IMR-90 (cell line): Measurements from ENCODE around the gene RNF225. TPM values are rescaled to one million over a fixed set of nuclear protein-coding genes. Genes with fewer than 3 reads are reported as not detected.

ENCODE experiments used
- ATAC-seq: fragments of 200-7000 bp; cut with Tn5 transposase; 2 replicates; pipeline ENCODE4 v1.9.1; 2020; ENCODE audit warnings: low read depth, mild to moderate bottlenecking, moderate library complexity
- BruUV-seq: library from RNA; stranded (reverse); fragments of 400-500 nt; replicated peaks from 2 replicates; lab custom pipeline; 2021; lab: Mats Ljungman, UMichigan
- CTCF ChIA-PET: fragments of 300-600 bp; formaldehyde crosslinking; extraction: SDS; loops from one replicate; lab custom pipeline; 2021; ENCODE audit warnings: antibody characterized with exemption; lab: Yijun Ruan, JAX
- POLR2A ChIA-PET: fragments of 300-600 bp; sonication (Branson Sonifier 250); formaldehyde crosslinking; loops from one replicate; lab custom pipeline; 2022; ENCODE audit warnings: antibody characterized with exemption; ENCODE audit not compliant: unreplicated experiment; lab: Charles Lee
- DNase-seq: peaks from one replicate; pipeline ENCODE4 v3.0.0; 2013
- H2AFZ ChIP-seq: replicated peaks from 2 replicates; pipeline ENCODE3; 2013; ENCODE audit warnings: low read length, mild to moderate bottlenecking; ENCODE audit not compliant: poor library complexity
- H2AK5ac ChIP-seq: 2 replicates; pipeline ENCODE4 v1.6.1; 2013; ENCODE audit warnings: low read depth, low read length, inconsistent platforms
- H2AK9ac ChIP-seq: replicated peaks from 2 replicates; pipeline ENCODE3; 2013; ENCODE audit warnings: mild to moderate bottlenecking, low read depth, low read length, moderate library complexity; ENCODE audit not compliant: poor library complexity
- H2BK120ac ChIP-seq: 2 replicates; pipeline ENCODE4 v1.6.1; 2013; ENCODE audit warnings: low read depth, low read length, inconsistent platforms
- H2BK15ac ChIP-seq: 3 replicates; pipeline ENCODE4 v1.6.1; 2013; ENCODE audit warnings: low read depth, low read length, inconsistent platforms
- H2BK20ac ChIP-seq: 2 replicates; pipeline ENCODE4 v1.6.1; 2013; ENCODE audit warnings: low read depth, mild to moderate bottlenecking, inconsistent platforms, low read length, moderate library complexity
- H2BK5ac ChIP-seq: 2 replicates; pipeline ENCODE4 v1.6.1; 2013; ENCODE audit warnings: mild to moderate bottlenecking, low read depth, low read length, inconsistent platforms; ENCODE audit not compliant: poor library complexity, severe bottlenecking
- H3K14ac ChIP-seq: replicated peaks from 2 replicates; pipeline ENCODE4 v1.6.1; 2013; ENCODE audit warnings: low read depth, low read length, inconsistent platforms
- H3K18ac ChIP-seq: 2 replicates; pipeline ENCODE4 v1.6.1; 2013; ENCODE audit warnings: low read depth, low read length, control low read depth
- H3K23ac ChIP-seq: 2 replicates; pipeline ENCODE4 v1.6.1; 2013; ENCODE audit warnings: low read depth, low read length, inconsistent platforms
- H3K27ac ChIP-seq: 2 replicates; pipeline ENCODE4 v1.5.1; 2013; ENCODE audit warnings: mild to moderate bottlenecking, control low read depth, low read length; ENCODE audit not compliant: insufficient read depth
- H3K27me3 ChIP-seq: 2 replicates; pipeline ENCODE4 v1.6.1; 2013; ENCODE audit warnings: low read length; ENCODE audit not compliant: control insufficient read depth, insufficient read depth
- H3K36me3 ChIP-seq: 2 replicates; pipeline ENCODE4 v1.6.1; 2013; ENCODE audit warnings: low read length, mixed read lengths; ENCODE audit not compliant: control insufficient read depth, insufficient read depth
- H3K4ac ChIP-seq: 2 replicates; pipeline ENCODE4 v1.6.1; 2013; ENCODE audit warnings: low read depth, low read length, inconsistent platforms
- H3K4me1 ChIP-seq: 2 replicates; pipeline ENCODE4 v1.6.1; 2013; ENCODE audit warnings: low read length, mixed read lengths; ENCODE audit not compliant: control insufficient read depth, insufficient read depth
- H3K4me2 ChIP-seq: 2 replicates; pipeline ENCODE4 v1.6.1; 2013; ENCODE audit warnings: low read depth, mild to moderate bottlenecking, control low read depth, low read length, moderate library complexity
- H3K4me3 ChIP-seq: 2 replicates; pipeline ENCODE4 v1.5.1; 2013; ENCODE audit warnings: low read depth, mild to moderate bottlenecking, control low read depth, low read length, moderate library complexity; ENCODE audit not compliant: insufficient read depth
- H3K56ac ChIP-seq: 2 replicates; pipeline ENCODE4 v1.6.1; 2013; ENCODE audit warnings: low read length, inconsistent platforms; ENCODE audit not compliant: insufficient read depth; ENCODE audit errors: extremely low read depth
- H3K79me1 ChIP-seq, 2 experiments: 2 replicates each; pipeline ENCODE4 v1.6.1; 2013; ENCODE audit warnings: low read length in 2 of 2, inconsistent platforms in 1 of 2, low read depth in 1 of 2
- H3K9ac ChIP-seq: 2 replicates; pipeline ENCODE4 v1.6.1; 2013; ENCODE audit warnings: low read depth, low read length, control low read depth
- H3K9me1 ChIP-seq: 2 replicates; pipeline ENCODE4 v1.6.1; 2013; ENCODE audit warnings: low read length, inconsistent platforms; ENCODE audit not compliant: insufficient read depth
- H3K9me3 ChIP-seq: 2 replicates; pipeline ENCODE4 v1.6.1; 2013; ENCODE audit warnings: low read length; ENCODE audit not compliant: control insufficient read depth, insufficient read depth
- H4K20me1 ChIP-seq: 2 replicates; pipeline ENCODE4 v1.6.1; 2013; ENCODE audit warnings: low read length, inconsistent platforms; ENCODE audit not compliant: insufficient read depth
- H4K5ac ChIP-seq: 2 replicates; pipeline ENCODE4 v1.6.1; 2013; ENCODE audit warnings: mild to moderate bottlenecking, low read depth, low read length, control low read depth
- H4K8ac ChIP-seq, 2 experiments: 2 replicates each; pipeline ENCODE4 v1.6.1; 2013; ENCODE audit warnings: low read depth in 2 of 2, low read length in 2 of 2, control low read depth in 1 of 2, inconsistent platforms in 1 of 2
- H4K91ac ChIP-seq: 2 replicates; pipeline ENCODE4 v1.6.1; 2013; ENCODE audit warnings: low read depth, low read length, inconsistent platforms; ENCODE audit not compliant: insufficient read depth
- ELK1 ChIP-seq: fragments of 150-350 bp; IDR thresholded peaks from 2 replicates; pipeline ENCODE4 v1.6.1; 2016; ENCODE audit warnings: low read depth, mild to moderate bottlenecking, low read length, moderate library complexity, borderline replicate concordance
- whole genome bisulfite sequencing, 2 experiments: methylation state at CpG; one replicate each; pipeline versions ENCODE4 v1.1.5 to v1.1.7; 2013; ENCODE audit warnings: missing lambda C conversion rate in 2 of 2; ENCODE audit not compliant: insufficient read length in 1 of 2; ENCODE audit errors: extremely low coverage in 2 of 2; 5-methylcytosine and 5-hydroxymethylcytosine counted together
- dilution Hi-C: fragments of 300-500 bp; cut with HindIII; formaldehyde crosslinking; loops from one replicate; pipeline ENCODE4 v1.14.3; 2018; ENCODE audit warnings: low sequenced_read_pairs; ENCODE audit not compliant: unreplicated experiment
- in situ Hi-C: fragments of 300-500 bp; cut with MboI; formaldehyde crosslinking; loops from 3 replicates; pipeline ENCODE4 v1.14.3; 2019; ENCODE audit warnings: low sequenced_read_pairs, inconsistent platforms, mixed read lengths
- intact Hi-C: fragments of 100-400 bp; cut with micrococcal nuclease; formaldehyde crosslinking; loops from 2 replicates; pipeline ENCODE4 v1.10.0; 2022
- polyA plus RNA-seq, 3 experiments: library from polyadenylated mRNA; depleted of rRNA; stranded (reverse); fragments of >200 nt; gene quantifications; 2 replicates each; pipeline ENCODE4 v1.2.3, GENCODE V29; 2012; ENCODE audit warnings: low replicate concordance in 1 of 3
- total RNA-seq: library from RNA; depleted of rRNA; stranded (reverse); fragments of >200 nt; gene quantifications from 2 replicates; pipeline ENCODE4 v1.2.3, GENCODE V29; 2012

RNF225 gene
- total and polyA plus RNA-seq, 2 of the 4 experiments (the other 2 are of a cell fraction), result 0.10 TPM; not detected in 1

DNA sequence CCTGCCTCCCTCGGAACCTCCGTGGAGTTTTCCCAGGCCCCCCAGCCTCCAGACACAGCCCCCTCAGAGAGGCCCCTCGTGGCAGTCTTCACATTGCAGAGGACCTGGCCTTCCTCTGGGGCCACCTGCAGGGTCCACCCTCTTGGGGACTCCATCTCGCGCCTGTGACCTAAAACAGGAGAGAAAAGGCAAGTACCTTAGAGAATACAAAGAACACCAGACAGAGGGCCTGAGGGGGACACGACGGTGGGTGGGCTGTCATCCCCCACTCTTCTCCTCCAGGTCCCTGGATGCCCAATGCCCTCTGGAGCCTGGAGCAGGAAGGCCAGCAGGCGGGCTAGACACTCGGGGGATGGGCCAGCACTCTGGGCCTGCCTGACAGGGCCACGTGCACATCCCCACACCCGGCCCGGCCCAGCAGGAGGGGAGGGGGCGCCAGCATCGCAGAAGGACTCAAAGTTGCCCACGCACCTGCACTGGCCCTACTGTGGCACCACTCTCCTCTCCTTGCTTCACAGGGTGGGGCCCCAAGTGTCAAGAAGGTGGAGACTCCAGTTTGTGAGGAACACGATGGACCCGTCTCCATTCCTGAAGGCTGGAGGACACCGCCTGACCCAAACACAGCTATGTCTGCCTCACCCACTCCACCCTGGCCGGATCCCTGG is 37.8 kb upstream of the RNF225 start:
- ATAC-seq (no peak), DNase-seq (no peak)
- Histone ChIP-seq H4K5ac (no peak overlapping the region), H3K36me3 (peaks cover 3% of the 10 kb centered on the region; the same call in 1 of the 2 replicates), H4K8ac (no peak overlapping the region), H3K27ac (no peak overlapping the region), H3K4me1 (peaks cover 11% of the 10 kb centered on the region), H3K56ac (no peak overlapping the region), H2BK20ac (no peak overlapping the region), H3K18ac (no peak overlapping the region), H4K20me1 (peaks cover 8% of the 10 kb centered on the region; the same call in 1 of the 2 replicates), H3K4me3 (no peak overlapping the region), H2AK5ac (no peak overlapping the region), H2BK5ac (no peak overlapping the region), H2AK9ac (peak overlapping the region; percentile 15), H2BK120ac (no peak overlapping the region), H3K9me1 (peaks cover 8% of the 10 kb centered on the region), H2BK15ac (no peak overlapping the region), H3K9ac (no peak overlapping the region), H3K27me3 (peaks cover 10% of the 10 kb centered on the region), H3K23ac (no peak overlapping the region), H4K91ac (no peak overlapping the region), H3K79me1 (peaks cover 0 to 5% of the 10 kb centered on the region in 2 experiments; a peak in 3 of 4 replicates), H3K9me3 (no peaks in the 10 kb centered on the region), H3K14ac (no peak overlapping the region), H3K4me2 (no peak overlapping the region), H3K4ac (no peak overlapping the region), H2AFZ (no peak overlapping the region)
- ChIA-PET CTCF (no interaction called here), POLR2A (no interaction called here)
- no TSS peak for BruUV-seq
- intact Hi-C loops (no loop called here), in situ Hi-C loops (no loop called here), dilution Hi-C loops (no loop called here)
- WGBS, 2 experiments, result 60% methylated on average over 10 of the region's 19 CpGs; no CpG with 5 or more reads in 1 of the 2 experiments
- TF ChIP-seq ELK1, result no peak
